Astrocyte of the hippocampus (primary cell): Measurements from ENCODE around the gene SRXN1.

Experiments used
- DNase-seq: peaks from one replicate; pipeline ENCODE4 v3.0.0; 2011; ENCODE audit warnings: low read depth, low spot score

SRXN1 gene

DNA sequence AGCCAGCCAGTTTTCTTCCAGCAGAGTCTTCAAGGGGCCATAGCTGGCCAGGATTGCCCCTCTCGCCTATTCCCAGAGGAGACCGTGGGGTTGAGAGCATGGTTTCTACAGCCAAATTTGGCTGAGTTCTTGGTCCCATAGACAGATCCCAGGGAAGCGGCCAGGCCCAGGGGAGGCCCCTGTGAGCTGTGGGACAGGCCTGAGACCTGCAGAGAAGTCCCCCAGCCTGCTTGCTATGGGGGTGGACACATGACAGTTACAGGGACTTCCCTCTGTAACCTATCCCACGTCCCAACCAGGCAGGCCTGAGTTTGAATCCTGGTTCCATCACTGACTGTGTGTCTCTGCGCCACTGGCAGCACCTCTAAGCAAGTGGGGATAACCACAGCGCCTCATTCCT lies 45.5 kb downstream of the SRXN1 start:
- no peak for DNase-seq

- no peak for DNase-seq
Measured at GRCh38 chr20:605237-605636, 47.8 kb downstream of the SRXN1 start.

- DNase-seq, result no peak
Measured at GRCh38 chr20:603116-603640, 49.8 kb downstream of the SRXN1 start.

GRCh38 chr20:602111-602970 lies 50.7 kb downstream of the SRXN1 start:
- no peak for DNase-seq

DNA sequence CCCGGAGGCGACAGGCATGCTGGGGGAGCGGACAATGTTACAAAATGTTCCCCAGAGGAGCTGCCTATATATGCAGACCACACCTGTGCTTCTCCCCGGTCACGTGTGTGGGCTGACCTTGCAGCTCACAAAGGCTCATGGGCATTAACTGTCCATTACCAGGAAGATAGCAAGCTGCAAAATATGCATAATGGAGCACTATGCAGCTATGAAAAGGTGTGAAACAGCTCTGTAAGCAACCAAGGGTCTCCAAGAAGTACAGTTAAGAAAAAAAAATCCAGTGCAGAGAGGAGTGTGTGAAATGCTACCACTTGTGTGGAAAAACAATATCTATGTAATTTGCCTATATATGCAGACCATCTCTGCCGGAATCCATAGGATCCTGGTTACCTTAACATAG lies 52.3 kb downstream of the SRXN1 start:
- DNase-seq, result no peak

GRCh38 chr20:600141-600540 lies 52.9 kb downstream of the SRXN1 start:
- no peak for DNase-seq

- DNase-seq, result no peak
Measured at GRCh38 chr20:598133-598850, 54.7 kb downstream of the SRXN1 start.

- DNase-seq, result no peak
Measured at GRCh38 chr20:597560-597959, 55.4 kb downstream of the SRXN1 start.
